ENCODE results near the gene SNURF. TPM values are rescaled to one million over a fixed set of nuclear protein-coding genes. Genes with fewer than 3 reads are reported as not detected.

SNURF gene
- total and polyA plus RNA-seq, 2 of the 4 experiments (the other 2 are of a cell fraction), result 6.5 to 8.1 TPM

DNA sequence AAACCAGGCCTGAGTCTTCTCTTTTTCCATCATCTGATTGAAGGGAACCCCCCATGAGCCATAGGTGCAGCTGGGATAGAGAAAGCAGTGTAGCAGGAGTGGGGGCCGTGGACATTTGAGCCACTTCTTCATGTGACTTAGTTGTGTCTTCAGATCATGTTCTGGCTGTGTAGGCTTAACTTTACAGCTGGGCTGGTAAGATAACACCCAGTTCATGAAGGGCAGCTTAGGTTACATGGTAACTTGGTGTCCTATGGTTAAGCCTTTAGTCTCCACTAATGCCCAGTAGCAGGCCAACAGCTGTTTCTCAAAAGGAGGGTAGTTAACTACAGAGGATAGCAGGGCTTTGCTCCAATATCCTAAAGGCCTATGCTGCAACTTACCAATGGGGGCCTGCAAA lies 11.4 kb upstream of the SNURF start:
- H3K4me2 ChIP-seq (ENCODE audit: low read depth, low read length), result no peak overlapping the region
- H4K5ac ChIP-seq (ENCODE audit: low read depth, low read length), result no peak overlapping the region
- H3K4me1 ChIP-seq (ENCODE audit: control insufficient read depth, insufficient read depth, low read length), result no peaks in the 10 kb centered on the region; the same call in 1 of the 2 replicates
- no peak overlapping the region for H2BK120ac ChIP-seq (ENCODE audit: low read depth, low read length)
- ChIA-PET POLR2A (ENCODE audit: unreplicated experiment) (no interaction called here), CTCF (interaction anchor here (1.6 kb wide), 1 partner anchor 10 kb away, joined by 3 read pairs; no protein-coding TSS in a partner anchor)
- H3K36me3 ChIP-seq (ENCODE audit: control insufficient read depth, insufficient read depth, low read length), result no peaks in the 10 kb centered on the region
- no peak overlapping the region for H2AFZ ChIP-seq (replicated peaks; ENCODE audit: low read length, poor library complexity)
- no peak overlapping the region for H2BK15ac ChIP-seq (ENCODE audit: low read depth, low read length)
- no peaks in the 10 kb centered on the region for H3K9me1 ChIP-seq (ENCODE audit: insufficient read depth, low read length)
- intact Hi-C loops (cut with micrococcal nuclease) (no loop called here), dilution Hi-C loops (cut with HindIII; ENCODE audit: low sequenced_read_pairs, unreplicated experiment) (no loop called here), in situ Hi-C loops (cut with MboI; ENCODE audit: low sequenced_read_pairs) (no loop called here)
- no peak overlapping the region for H2BK20ac ChIP-seq (ENCODE audit: low read depth, low read length)
- no peak overlapping the region for H3K56ac ChIP-seq (ENCODE audit: extremely low read depth, insufficient read depth, low read length)
- H3K9ac ChIP-seq (ENCODE audit: low read depth, low read length), result no peak overlapping the region
- no peaks in the 10 kb centered on the region for H3K27me3 ChIP-seq (ENCODE audit: control insufficient read depth, insufficient read depth, low read length)
- ATAC-seq (ENCODE audit: low read depth) (no peak), DNase-seq (no peak)
- no peaks in the 10 kb centered on the region for H3K9me3 ChIP-seq (ENCODE audit: control insufficient read depth, insufficient read depth, low read length)
- WGBS, 2 experiments (ENCODE audit: extremely low coverage in 2 of 2, insufficient read length in 1 of 2), result 60% methylated on average over 1 of the region's 1 CpG; no CpG with 5 or more reads in 1 of the 2 experiments
- H2AK9ac ChIP-seq (replicated peaks; ENCODE audit: low read depth, low read length, poor library complexity), result no peak overlapping the region
- no peak overlapping the region for H3K4ac ChIP-seq (ENCODE audit: low read depth, low read length)
- H3K14ac ChIP-seq (replicated peaks; ENCODE audit: low read depth, low read length), result no peak overlapping the region
- H2BK5ac ChIP-seq (ENCODE audit: low read depth, low read length, poor library complexity, severe bottlenecking), result no peak overlapping the region
- H3K23ac ChIP-seq (ENCODE audit: low read depth, low read length), result no peak overlapping the region
- H3K4me3 ChIP-seq (ENCODE audit: insufficient read depth, low read depth, low read length), result no peak overlapping the region
- H2AK5ac ChIP-seq (ENCODE audit: low read depth, low read length), result no peak overlapping the region
- no peaks in the 10 kb centered on the region for H4K20me1 ChIP-seq (ENCODE audit: insufficient read depth, low read length)
- no peaks in the 10 kb centered on the region; a peak in 1 of 4 replicates for H3K79me1 ChIP-seq (ENCODE audit: low read depth in 1 of 2, low read length in 2 of 2)
- TF ChIP-seq FOS (IDR thresholded peaks at IDR 0.05; ENCODE audit: low read depth, low read length) (no peak), BHLHE40 (IDR thresholded peaks at IDR 0.05; ENCODE audit: low read depth, low read length) (no peak), CEBPB (IDR thresholded peaks at IDR 0.05; ENCODE audit: low read depth, low read length) (no peak), SMC3 (IDR thresholded peaks at IDR 0.05; ENCODE audit: low read depth, low read length) (no peak), NFE2L2 (IDR thresholded peaks at IDR 0.05; ENCODE audit: low read depth, low read length) (no peak), RFX5 (IDR thresholded peaks at IDR 0.05; ENCODE audit: low read depth, low read length) (no peak), MXI1 (IDR thresholded peaks at IDR 0.05; ENCODE audit: borderline replicate concordance, low read depth, low read length) (no peak)
- H3K27ac ChIP-seq (ENCODE audit: insufficient read depth, low read length), result no peak overlapping the region
- H3K18ac ChIP-seq (ENCODE audit: low read depth, low read length), result no peak overlapping the region
- no TSS peak for BruUV-seq (replicated peaks)
- H4K91ac ChIP-seq (ENCODE audit: insufficient read depth, low read depth, low read length), result no peak overlapping the region
- H4K8ac ChIP-seq (ENCODE audit: low read depth in 2 of 2, low read length in 2 of 2), result no peak overlapping the region
